Upper lobe of right lung (tissue), 1 donor: ENCODE data around the gene HELLS. TPM values are rescaled to one million over a fixed set of nuclear protein-coding genes. Genes with fewer than 3 reads are reported as not detected.

Experiments used
- ATAC-seq: fragments of 200-7000 bp; cut with Tn5 transposase; one replicate; pipeline ENCODE4 v1.9.1; 2020; ENCODE audit warnings: mild to moderate bottlenecking, moderate library complexity
- DNase-seq: peaks from one replicate; pipeline ENCODE4 v3.0.0-alpha.2; 2020
- H3K27ac ChIP-seq: fragments of 200-600 bp; one replicate; pipeline ENCODE4 v1.8.0; 2022
- H3K27me3 ChIP-seq: fragments of 200-600 bp; one replicate; pipeline ENCODE4 v1.8.0; 2022; ENCODE audit warnings: mild to moderate bottlenecking
- H3K36me3 ChIP-seq: fragments of 200-600 bp; one replicate; pipeline ENCODE4 v1.8.0; 2022
- H3K4me1 ChIP-seq: fragments of 200-600 bp; one replicate; pipeline ENCODE4 v1.8.0; 2022
- H3K4me3 ChIP-seq: fragments of 200-600 bp; one replicate; pipeline ENCODE4 v1.8.0; 2022; ENCODE audit warnings: mild to moderate bottlenecking
- H3K9me3 ChIP-seq: fragments of 200-600 bp; one replicate; pipeline ENCODE4 v1.8.0; 2022
- CTCF ChIP-seq: fragments of 200-600 bp; IDR thresholded peaks from one replicate; pipeline ENCODE4 v1.8.0; 2022; ENCODE audit warnings: antibody characterized with exemption
- intact Hi-C: fragments of 100-400 bp; cut with DNase I; formaldehyde crosslinking; loops from one replicate; pipeline ENCODE4 v1.11.0; 2022
- total RNA-seq: library from RNA; stranded (reverse); fragmentation: NEBNext Ultra II Directional; extraction: Animal tissue kit (Norgen Biotek cat#: 25700); gene quantifications from one replicate; pipeline ENCODE4 v1.2.1, GENCODE V29; 2021
- donor health status: DM: no; HTN: yes; CAD: no; lungs with severe emphysema.

HELLS gene
- total RNA-seq, 1 donor from 2014 or later: 3.3 TPM

- no peak overlapping the region for H3K4me3 ChIP-seq
- no peaks in the 10 kb centered on the region for H3K36me3 ChIP-seq
- DNase-seq (no peak), ATAC-seq (no peak)
- H3K27me3 ChIP-seq: no peaks in the 10 kb centered on the region
- H3K4me1 ChIP-seq: no peaks in the 10 kb centered on the region
- intact Hi-C loops: no loop called here
- no peak overlapping the region for H3K27ac ChIP-seq
- TF ChIP-seq CTCF: no peak
- H3K9me3 ChIP-seq: no peaks in the 10 kb centered on the region
Measured at GRCh38 chr10:94617389-94617944, 71.9 kb downstream of the HELLS start.

GRCh38 chr10:94622666-94623205 lies 77.1 kb downstream of the HELLS start:
- no peaks in the 10 kb centered on the region for H3K4me1 ChIP-seq
- no peaks in the 10 kb centered on the region for H3K9me3 ChIP-seq
- no peak for TF ChIP-seq CTCF
- H3K27ac ChIP-seq: no peak overlapping the region
- no peak for ATAC-seq
- H3K27me3 ChIP-seq: no peaks in the 10 kb centered on the region
- intact Hi-C loops: no loop called here
- H3K36me3 ChIP-seq: no peaks in the 10 kb centered on the region
- DNase-seq: no peak
- H3K4me3 ChIP-seq: no peak overlapping the region

DNA sequence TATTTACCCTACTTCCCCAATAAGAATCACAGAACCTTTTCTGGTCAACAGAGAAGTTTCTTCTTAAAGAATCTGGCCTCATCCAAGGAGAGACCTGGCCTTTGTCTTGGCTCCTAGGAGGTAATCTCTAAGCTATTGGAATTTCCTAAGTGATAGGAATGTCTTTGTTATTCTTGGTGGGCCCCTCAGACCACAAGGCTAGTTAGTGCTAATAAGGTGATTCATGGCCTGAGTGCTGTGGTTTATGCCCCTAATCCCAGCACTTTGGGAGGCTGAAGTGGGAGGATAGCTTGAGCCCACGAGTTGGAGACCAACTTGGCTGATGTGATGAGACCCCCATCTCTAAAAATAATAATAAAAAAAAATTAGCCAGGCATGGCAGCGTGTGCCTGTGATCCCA lies 78.0 kb downstream of the HELLS start:
- Histone ChIP-seq H3K36me3 (no peaks in the 10 kb centered on the region), H3K4me3 (no peak overlapping the region), H3K27ac (no peak overlapping the region), H3K9me3 (no peaks in the 10 kb centered on the region), H3K4me1 (no peaks in the 10 kb centered on the region), H3K27me3 (no peaks in the 10 kb centered on the region)
- intact Hi-C loops: no loop called here
- no peak for TF ChIP-seq CTCF
- DNase-seq (no peak), ATAC-seq (no peak)

GRCh38 chr10:94626476-94626875 lies 80.9 kb downstream of the HELLS start:
- Histone ChIP-seq H3K36me3 (no peaks in the 10 kb centered on the region), H3K27me3 (no peaks in the 10 kb centered on the region), H3K9me3 (no peaks in the 10 kb centered on the region), H3K4me1 (no peaks in the 10 kb centered on the region), H3K4me3 (no peak overlapping the region), H3K27ac (no peak overlapping the region)
- ATAC-seq (no peak), DNase-seq (no peak)
- TF ChIP-seq CTCF: no peak
- intact Hi-C loops: no loop called here

- TF ChIP-seq CTCF: no peak
- no peak for ATAC-seq
- no peaks in the 10 kb centered on the region for H3K9me3 ChIP-seq
- intact Hi-C loops: no loop called here
- no peaks in the 10 kb centered on the region for H3K36me3 ChIP-seq
- no peaks in the 10 kb centered on the region for H3K4me1 ChIP-seq
- DNase-seq: no peak
- H3K27me3 ChIP-seq: no peaks in the 10 kb centered on the region
- no peak overlapping the region for H3K27ac ChIP-seq
- no peak overlapping the region for H3K4me3 ChIP-seq
Measured at GRCh38 chr10:94627511-94627910, 81.9 kb downstream of the HELLS start.
